ENCODE data around the gene BCKDHA.
"Not testable (repeated sequence)": the region's sequence is repeated elsewhere in the genome, so short reads cannot be mapped to it uniquely, and the experiment has no call there.

BCKDHA gene

GRCh38 chr19:41367848-41368301 lies 29.7 kb upstream of the BCKDHA start:
- peak; percentile 73 to 80 for DNase-seq

- no peak for DNase-seq
Observed at GRCh38 chr19:41369769-41370168, 27.8 kb upstream of the BCKDHA start.

DNA sequence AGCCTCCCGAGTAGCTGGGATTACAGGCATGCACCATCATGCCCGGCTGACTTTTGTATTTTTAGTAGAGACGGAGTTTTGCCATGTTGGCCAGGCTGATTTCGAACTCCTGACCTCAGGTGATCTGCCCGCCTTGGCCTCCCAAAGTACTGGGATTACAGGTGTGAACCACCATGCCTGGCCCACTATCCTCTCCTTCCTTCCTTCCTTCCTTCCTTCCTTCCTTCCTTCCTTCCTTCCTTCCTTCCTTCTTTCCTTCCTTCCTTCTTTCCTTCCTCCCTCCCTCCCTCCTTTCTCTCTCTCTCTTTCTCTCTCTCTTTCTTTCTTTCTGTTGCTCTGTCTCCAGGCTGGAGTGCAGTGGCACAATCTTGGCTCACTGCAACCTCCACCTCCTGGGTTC lies 26.5 kb upstream of the BCKDHA start:
- DNase-seq = not testable (repeated sequence)

DNA sequence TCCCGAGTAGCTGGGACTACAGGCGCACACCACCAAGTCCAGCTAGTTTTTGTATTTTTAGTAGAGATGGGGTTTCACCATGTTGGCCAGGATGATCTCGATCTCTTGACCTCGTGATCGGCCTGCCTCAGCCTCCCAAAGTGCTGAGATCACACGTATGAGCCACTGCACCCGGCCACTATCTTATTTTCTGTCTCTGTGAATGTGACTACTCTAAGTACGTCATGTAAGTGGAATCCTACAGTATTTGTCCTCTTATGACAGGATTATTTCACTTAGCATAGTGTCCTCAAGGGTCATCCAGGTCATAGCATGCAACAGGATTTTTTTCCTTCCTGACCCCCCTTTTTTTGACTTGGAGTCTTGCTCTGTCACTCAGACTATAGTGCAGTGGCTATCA lies 26.1 kb upstream of the BCKDHA start:
- DNase-seq = no peak

- no peak for DNase-seq
Observed at GRCh38 chr19:41372501-41372900, 25.1 kb upstream of the BCKDHA start.

DNA sequence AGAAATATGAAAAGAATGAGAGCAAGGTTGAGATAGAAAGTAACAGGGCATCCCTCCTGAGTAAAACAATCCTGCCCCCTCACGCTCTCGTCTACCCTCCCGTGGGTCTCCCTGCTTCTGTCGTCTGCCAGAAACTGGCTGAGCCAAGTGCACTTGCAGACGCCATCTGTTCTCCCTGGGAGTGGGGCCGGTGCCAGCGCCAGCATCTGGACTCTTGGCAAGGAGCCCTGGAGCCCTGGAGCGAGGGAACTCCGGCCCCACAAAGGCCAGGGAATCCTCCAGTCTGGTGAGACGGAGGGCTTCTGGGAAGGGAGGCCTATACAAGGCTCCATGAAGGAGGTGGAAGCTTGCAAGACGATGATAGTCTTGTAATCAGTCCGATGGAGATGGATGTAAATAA lies 23.6 kb upstream of the BCKDHA start:
- no peak for DNase-seq

DNA sequence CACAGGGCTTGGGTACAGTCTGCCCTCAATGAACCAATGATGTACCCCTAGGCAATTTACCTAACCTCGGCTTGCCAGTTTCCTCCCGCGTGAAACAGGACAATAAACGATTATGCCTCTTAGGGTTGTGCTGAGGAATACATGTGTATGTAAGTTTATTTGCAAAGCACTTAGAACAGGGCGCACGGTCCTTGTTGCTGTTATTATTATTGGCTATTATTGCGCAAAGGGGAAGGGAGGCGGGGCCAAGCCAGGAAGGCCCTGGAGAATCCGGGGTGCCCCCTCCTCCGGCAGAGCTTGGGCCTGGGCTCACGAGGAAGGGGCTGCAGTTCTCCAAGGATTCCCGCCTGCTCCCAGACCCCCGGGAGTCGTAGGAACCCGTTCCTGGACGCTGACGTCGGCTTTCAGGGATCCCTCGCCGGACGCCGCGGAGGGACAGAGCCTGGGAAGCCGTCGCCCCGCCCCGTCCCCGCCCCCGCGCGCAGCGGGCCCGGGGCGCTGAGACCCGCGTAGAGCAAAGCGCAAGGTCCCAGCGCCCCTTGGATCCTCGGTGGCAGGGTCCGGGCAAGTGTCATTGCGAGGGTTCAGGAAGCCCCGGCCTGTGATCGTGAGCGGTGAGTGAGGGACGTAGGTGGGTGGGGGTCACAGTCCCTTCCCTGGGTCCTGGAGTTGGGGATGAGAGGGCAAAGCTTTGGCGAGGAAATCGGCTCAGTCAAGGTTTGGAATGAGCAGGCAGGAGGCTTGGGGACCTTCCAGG lies 21.2 kb upstream of the BCKDHA start, which contains the start of gene TMEM91:
TMEM91 (plus strand) TSS at position 293 of the 757 bp plus-strand sequence. CDS start 1,777 bp downstream, outside the sequence.
- DNase-seq = peak in 1 of 2 experiments; percentile 3

DNA sequence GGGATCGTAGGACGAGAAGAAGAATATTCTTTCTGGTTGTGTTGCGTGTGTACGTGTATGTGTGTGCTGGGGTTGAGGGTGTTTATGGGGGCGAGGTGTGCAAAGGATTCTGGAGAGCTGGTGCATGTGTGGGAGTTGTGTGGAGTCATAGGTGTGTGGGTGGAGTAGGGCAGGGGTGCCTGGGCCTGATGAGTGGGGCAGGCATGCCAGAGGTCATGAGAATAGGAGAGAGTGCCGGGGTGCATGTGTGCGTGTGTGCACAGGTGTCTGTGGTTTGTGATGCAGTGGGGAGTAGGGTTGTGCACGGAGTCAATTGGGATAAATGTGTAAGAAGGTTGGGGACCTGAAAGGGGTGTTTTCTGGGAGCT lies 20.6 kb upstream of the BCKDHA start:
- DNase-seq = no peak

DNA sequence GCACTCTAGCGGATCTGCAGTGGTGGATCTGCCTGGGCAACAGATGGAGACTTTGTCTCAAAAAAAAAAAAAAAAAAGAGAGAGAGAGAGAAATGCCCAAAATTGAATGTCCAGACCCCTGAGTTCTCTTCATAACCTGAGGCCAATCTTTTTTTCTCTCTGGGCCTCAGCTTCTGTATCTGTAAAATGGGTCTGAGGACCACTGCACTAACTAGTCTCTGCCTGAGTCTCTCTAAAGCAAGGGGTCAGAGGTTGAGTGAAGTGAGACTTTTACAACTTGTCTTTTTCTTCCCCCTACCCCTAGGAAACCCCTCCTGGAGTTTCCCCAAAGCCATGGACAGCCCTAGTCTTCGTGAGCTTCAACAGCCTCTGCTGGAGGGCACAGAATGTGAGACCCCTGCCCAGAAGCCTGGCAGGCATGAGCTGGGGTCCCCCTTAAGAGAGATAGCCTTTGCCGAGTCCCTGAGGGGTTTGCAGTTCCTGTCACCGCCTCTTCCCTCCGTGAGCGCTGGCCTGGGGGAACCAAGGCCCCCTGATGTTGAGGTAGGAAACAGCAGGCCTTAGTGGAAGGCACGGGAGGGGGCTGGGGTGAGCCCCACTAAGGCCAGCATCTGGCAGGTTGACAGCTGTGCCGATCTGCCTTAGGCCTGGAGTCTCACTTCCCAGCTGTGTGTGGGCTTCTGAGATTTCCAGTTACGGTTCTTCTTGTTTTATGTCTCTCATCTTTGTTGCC lies 19.5 kb upstream of the BCKDHA start:
- peak; percentile 23 to 25 for DNase-seq

DNA sequence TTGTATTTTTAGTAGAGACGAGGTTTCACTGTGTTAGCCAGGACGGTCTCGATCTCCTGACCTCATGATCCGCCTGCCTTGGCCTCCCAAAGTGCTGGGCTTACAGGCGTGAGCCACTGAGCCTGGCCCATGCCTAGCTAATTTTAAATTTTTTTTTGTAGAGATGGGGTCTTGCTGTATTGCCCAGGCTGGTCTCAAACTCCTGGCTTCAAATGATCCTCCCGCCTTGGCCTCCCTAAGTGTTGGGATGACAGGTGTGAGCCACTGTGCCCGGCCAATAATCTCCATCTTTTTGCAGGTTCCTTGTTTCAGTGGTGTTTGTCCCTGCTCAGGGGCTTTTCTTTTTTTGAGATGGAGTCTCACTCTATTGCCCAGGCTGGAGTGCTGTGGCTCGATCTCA lies 16.1 kb upstream of the BCKDHA start:
- not testable (repeated sequence) for DNase-seq

DNA sequence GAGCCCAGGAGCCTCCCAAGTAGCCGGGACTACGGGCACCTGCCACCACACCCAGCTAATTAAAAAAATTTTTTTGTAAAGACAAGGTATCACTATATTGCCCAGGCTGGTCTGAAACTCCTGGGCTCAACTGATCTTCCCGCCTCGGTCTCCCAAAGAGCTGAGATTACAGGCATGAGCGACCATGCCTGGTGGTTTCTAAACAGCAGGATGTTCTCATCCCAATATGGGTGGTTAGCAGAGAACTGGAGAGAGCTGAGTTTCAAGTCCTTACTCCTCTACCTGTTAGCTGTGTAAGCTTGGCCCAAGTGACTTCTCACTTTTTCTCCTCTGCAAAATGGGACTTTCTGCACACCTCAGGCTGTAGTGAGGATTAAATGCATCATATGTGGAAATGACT lies 13.3 kb upstream of the BCKDHA start:
- DNase-seq = no peak

GRCh38 chr19:41386442-41386841 lies 11.2 kb upstream of the BCKDHA start:
- no peak for DNase-seq

DNA sequence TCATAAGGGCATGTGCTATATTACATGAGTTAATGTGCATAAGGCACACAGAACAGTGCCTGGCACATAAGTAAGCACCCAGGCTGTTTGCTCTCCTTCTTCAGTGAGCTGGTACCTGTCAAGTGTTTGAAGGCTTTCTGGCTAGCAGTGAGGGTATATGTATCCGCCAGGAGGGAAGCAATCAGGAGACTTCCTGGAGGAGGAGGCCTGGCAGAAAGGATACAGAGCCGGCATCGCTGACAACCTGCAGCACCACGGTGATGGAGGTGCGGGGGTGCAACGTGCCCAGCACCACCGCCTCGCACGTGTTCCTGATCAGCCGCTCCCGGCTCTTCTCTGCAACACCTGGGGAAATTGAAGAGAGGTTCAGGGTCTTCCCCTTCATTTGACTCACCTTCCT lies 6.0 kb upstream of the BCKDHA start:
- no peak for DNase-seq

GRCh38 chr19:41392775-41393174 lies 4.8 kb upstream of the BCKDHA start:
- no peak for DNase-seq

- no peak for DNase-seq
Observed at GRCh38 chr19:41395355-41395754, 2.3 kb upstream of the BCKDHA start.

- peak; percentile 6 to 37 for DNase-seq
Observed at GRCh38 chr19:41398050-41398418, 416 bp downstream of the BCKDHA start.

- DNase-seq = no peak
Observed at GRCh38 chr19:41398598-41398997, 980 bp downstream of the BCKDHA start.

DNA sequence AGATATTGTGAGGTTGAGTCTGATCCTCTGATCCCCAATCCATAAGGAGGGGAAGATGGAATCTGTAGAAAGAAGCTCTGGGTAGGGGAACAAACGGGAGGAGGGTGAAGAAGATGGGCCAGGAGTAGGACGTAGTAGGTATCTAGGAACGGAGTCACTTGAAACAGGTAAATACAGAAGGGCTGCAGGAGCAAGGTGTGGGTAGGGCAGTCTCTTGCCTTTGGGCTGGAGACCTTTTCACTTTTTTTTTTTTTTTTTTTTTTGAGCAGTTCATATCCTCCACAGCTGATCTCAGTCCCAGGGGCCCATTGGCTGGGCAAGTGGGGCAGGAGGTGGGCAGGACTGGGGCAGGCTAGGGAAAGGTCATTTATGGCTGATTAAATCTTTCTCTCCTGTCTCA lies 1.5 kb downstream of the BCKDHA start:
- no peak for DNase-seq

DNA sequence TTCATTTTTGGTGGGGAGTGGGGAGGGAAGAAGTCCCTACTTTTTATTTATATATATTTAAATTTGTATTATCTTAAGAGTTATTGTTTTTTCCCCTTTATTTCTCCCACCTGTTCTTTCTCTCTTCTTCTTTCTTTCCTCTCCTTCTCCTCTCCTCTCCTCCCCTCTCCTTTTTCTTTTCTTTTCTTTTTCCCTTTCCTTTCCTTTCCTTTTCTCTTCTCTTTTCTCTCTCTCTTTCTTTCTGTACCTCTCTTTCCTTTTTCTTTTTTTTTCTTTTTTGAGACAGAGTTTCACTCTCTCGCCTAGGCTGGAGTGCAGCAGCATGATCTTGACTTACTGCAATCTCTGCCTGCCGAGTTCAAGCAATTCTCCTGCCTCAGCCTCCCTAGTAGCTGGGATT lies 1.9 kb downstream of the BCKDHA start:
- no peak for DNase-seq

- DNase-seq = no peak
Observed at GRCh38 chr19:41401483-41401882, 3.9 kb downstream of the BCKDHA start.

GRCh38 chr19:41402010-41402409 lies 4.4 kb downstream of the BCKDHA start:
- no peak for DNase-seq

- DNase-seq = no peak
Observed at GRCh38 chr19:41403181-41403970, 5.8 kb downstream of the BCKDHA start.

DNA sequence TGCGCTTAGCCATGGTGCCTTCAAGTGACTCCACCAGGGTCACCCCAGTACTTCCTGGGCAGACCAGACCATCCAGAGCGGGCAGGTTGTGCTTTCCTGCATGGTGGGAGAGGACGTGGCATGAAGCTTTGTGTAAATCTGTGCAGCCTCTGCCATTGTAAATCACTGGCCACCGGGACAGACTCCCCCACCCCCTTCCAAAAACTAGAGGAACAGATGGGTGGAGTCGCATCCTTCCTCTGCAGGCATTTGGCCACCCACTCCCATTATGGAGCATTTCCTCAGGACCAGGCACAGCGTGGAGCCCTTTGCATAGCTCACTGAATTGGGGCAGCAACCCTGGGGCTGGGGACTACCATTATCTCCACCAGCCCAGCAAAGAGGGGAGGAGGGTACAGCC lies 8.2 kb downstream of the BCKDHA start:
- DNase-seq = no peak

- peak; percentile 83 to 88 for DNase-seq
Observed at GRCh38 chr19:41407271-41407670, 9.7 kb downstream of the BCKDHA start.
